SK-N-MC (cell line): ENCODE data around the gene SUGT1.
"Not testable (repeated sequence)": the region's sequence is repeated elsewhere in the genome, so short reads cannot be mapped to it uniquely, and the experiment has no call there.

Experiments
- DNase-seq: peaks from one replicate; pipeline ENCODE4 v3.0.0-alpha.2; 2011; ENCODE audit warnings: low read depth, low spot score
- H3K27ac ChIP-seq: fragments of 200-600 bp; sonication (generic); 2 replicates; pipeline ENCODE4 v1.5.1; 2016; ENCODE audit warnings: mixed run types
- H3K36me3 ChIP-seq: fragments of 200-600 bp; sonication (generic); 2 replicates; pipeline ENCODE4 v1.6.1; 2017; ENCODE audit warnings: antibody characterized with exemption, low read length, mixed read lengths; ENCODE audit not compliant: insufficient read depth
- H3K4me3 ChIP-seq: fragments of 200-600 bp; sonication (generic); 2 replicates; pipeline ENCODE4 v1.5.1; 2016
- H3K9ac ChIP-seq: fragments of 200-600 bp; sonication (generic); 2 replicates; pipeline ENCODE4 v1.8.0; 2017; ENCODE audit warnings: mixed run types, mixed read lengths; ENCODE audit not compliant: insufficient read length
- H3K9me3 ChIP-seq: fragments of 200-600 bp; sonication (generic); 2 replicates; pipeline ENCODE4 v1.6.1; 2017; ENCODE audit warnings: low read depth, mild to moderate bottlenecking, antibody characterized with exemption, low read length, moderate library complexity, mixed read lengths
- EZH2 ChIP-seq: fragments of 200-600 bp; sonication (generic); IDR thresholded peaks from one replicate; pipeline ENCODE4 v1.6.1; 2017; ENCODE audit warnings: antibody characterized with exemption
- FOXP2 ChIP-seq: optimal IDR thresholded peaks from 2 replicates; pipeline ENCODE3; 2011; ENCODE audit warnings: mild to moderate bottlenecking, moderate library complexity; ENCODE audit not compliant: insufficient read depth; ENCODE audit errors: extremely low read length, control extremely low read depth
- POLR2AphosphoS5 ChIP-seq: IDR thresholded peaks from 2 replicates; pipeline ENCODE4 v1.6.1; 2012; ENCODE audit warnings: mild to moderate bottlenecking, low read depth, low read length, borderline replicate concordance

SUGT1 gene

DNA sequence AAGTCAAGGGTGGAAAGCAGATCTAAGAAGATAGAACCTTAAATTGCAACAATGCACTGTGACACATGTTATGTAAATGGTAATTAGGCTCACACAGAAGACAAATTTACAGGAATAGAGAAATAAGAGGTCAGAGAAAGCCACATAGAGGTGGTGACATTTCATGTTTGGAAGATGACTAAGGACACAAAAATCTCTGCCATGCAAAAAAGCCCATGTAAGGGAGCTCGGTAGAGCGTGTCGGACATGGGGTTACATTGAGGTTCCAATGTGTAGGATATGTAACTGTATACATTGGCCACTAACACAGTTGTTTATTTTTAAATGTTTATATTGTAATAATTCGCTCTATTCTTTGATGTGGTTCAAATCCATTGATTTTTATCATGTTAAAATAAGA, 33.7 kb downstream of the SUGT1 start:
- Histone ChIP-seq H3K4me3 (no peak overlapping the region), H3K9ac (no peak overlapping the region), H3K36me3 (peaks cover 67% of the 10 kb centered on the region), H3K9me3 (no peaks in the 10 kb centered on the region), H3K27ac (no peak overlapping the region)
- no peak for DNase-seq
- TF ChIP-seq FOXP2 (no peak), EZH2 (no peak), POLR2AphosphoS5 (no peak)

DNA sequence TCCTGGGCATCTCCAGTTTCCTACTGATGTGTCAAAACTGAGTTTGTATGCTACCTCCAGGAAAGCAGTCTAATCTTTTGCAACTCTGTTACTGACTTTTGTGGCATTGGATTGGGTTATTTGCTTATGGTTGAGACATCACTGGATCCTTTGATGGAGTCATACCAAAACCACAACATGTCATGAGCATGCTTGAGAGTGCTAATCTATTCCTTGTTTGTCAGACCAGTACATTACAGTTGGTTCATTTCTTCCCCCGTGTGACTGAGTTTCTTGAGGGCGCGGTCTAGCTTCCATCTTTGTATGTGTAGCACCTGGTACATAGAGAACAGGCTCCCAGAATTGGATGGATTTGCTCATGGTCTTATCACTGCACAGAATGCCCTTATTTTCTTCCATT, 43.2 kb downstream of the SUGT1 start:
- Histone ChIP-seq H3K4me3 (no peak overlapping the region), H3K9me3 (no peaks in the 10 kb centered on the region), H3K36me3 (peaks cover 7% of the 10 kb centered on the region), H3K9ac (no peak overlapping the region), H3K27ac (no peak overlapping the region)
- TF ChIP-seq EZH2 = no peak
- TF ChIP-seq POLR2AphosphoS5 = no peak
- no peak for TF ChIP-seq FOXP2
- no peak for DNase-seq

DNA sequence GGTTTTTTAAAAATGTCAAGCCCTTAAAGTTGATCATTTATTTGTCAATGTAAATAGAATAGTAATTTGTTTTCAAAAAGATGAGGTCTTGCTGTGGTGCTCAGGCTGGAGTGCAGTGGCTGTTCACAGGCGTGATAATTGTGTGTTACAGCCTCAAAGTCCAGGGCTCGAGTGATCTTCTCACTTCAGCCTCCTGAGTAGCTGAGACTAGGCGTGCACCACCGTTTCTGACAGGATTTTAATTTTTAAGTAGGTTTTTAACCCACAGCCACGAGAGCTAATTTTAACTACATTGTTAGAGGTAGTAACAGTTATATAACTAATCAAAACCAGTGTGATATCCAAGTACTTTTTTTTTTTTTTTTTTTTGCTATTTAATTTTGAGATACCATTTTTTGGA, 43.9 kb downstream of the SUGT1 start:
- H3K9me3 ChIP-seq = no peaks in the 10 kb centered on the region
- peaks cover 3% of the 10 kb centered on the region for H3K36me3 ChIP-seq
- no peak overlapping the region for H3K27ac ChIP-seq
- TF ChIP-seq EZH2 = no peak
- TF ChIP-seq POLR2AphosphoS5 = no peak
- no peak for TF ChIP-seq FOXP2
- H3K4me3 ChIP-seq = no peak overlapping the region
- no peak overlapping the region for H3K9ac ChIP-seq
- DNase-seq = no peak

DNA sequence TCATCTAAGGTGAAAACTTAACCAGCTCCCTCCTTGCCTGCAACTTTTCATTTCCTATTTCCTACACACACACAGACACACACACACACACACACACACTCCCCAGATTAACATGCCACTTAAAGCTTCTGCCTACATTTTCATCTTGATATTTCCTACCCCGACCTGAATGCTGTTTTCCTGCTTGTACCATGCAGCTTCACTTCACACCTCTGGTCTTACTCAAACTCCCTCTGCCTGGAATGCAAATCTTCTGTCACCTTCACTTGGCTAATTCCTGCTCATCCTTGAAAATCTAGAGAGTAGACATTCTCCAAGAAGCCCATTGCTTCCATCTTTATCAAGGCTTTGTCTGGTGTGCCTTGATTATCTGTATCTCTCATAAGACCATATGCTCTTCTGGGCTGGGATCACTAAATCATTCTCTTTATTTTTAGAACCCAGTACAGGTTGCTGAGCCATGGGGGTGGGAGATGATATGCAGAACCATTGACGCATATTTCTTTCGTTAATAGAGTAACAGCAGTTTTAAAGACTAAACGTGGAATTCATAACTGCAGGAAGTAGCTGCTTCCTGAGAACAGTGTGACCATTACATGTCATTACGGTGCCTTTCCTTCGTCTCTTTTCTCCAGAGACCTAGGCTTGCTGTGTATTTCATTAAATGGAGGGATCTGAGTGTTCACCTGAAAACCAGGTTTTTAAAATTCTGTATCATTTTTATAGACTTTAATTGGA, 49.3 kb downstream of the SUGT1 start:
- no peak overlapping the region for H3K4me3 ChIP-seq
- H3K27ac ChIP-seq = peak overlapping the region; percentile 44; the same call in 1 of the 2 replicates
- no peak for TF ChIP-seq FOXP2
- TF ChIP-seq EZH2 = no peak
- TF ChIP-seq POLR2AphosphoS5 = no peak
- no peaks in the 10 kb centered on the region for H3K9me3 ChIP-seq
- no peak overlapping the region for H3K9ac ChIP-seq
- H3K36me3 ChIP-seq = no peaks in the 10 kb centered on the region
- no peak for DNase-seq

DNA sequence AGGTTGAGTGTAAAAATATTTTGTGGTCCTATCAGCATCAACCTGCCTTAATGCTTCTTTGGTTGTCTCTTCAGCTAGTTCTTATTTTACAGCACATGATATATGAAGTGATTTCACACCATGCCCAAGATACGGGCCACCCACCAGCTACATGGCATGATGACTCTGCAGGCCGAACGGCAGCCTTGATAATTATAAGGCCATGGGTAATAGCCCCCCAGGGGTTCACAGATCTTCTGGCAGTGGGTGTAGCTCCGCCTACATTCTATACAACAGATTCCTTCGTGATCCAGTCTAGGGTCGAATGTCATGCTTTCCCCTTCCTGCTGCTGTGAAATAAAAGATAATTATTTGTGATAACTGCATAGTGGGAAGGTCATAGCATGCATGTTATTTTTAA, 50.8 kb downstream of the SUGT1 start:
- no peaks in the 10 kb centered on the region for H3K36me3 ChIP-seq
- DNase-seq = no peak
- H3K4me3 ChIP-seq = no peak overlapping the region; the same call in 1 of the 2 replicates
- H3K9me3 ChIP-seq = no peaks in the 10 kb centered on the region
- H3K9ac ChIP-seq = no peak overlapping the region
- TF ChIP-seq EZH2 (no peak), FOXP2 (no peak), POLR2AphosphoS5 (no peak)
- H3K27ac ChIP-seq = peak overlapping the region; percentile 73

DNA sequence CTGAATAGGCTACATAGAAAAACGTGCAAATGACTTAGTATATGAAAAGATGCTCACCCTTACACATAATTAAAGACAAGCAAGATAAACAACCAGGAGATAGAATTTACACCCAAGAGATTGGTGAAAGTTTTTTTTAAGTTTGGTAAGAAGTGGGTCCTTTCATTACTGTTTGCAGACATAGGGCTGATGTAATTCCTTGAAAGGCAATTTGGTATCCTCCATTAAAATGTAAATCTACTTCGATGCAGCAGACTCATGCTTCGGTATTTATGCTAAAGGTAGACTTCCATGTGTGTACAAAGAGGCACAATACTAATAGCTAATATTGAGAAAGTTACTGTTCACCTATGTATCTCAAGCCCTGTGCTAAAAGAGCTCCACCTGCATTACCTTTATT, 53.4 kb downstream of the SUGT1 start:
- peak overlapping the region; percentile 87 for H3K27ac ChIP-seq
- H3K36me3 ChIP-seq = no peaks in the 10 kb centered on the region
- no peaks in the 10 kb centered on the region for H3K9me3 ChIP-seq
- TF ChIP-seq FOXP2 (no peak), POLR2AphosphoS5 (no peak), EZH2 (no peak)
- peak overlapping the region; percentile 43 for H3K9ac ChIP-seq
- no peak for DNase-seq
- H3K4me3 ChIP-seq = peak overlapping the region; percentile 23; the same call in 1 of the 2 replicates

DNA sequence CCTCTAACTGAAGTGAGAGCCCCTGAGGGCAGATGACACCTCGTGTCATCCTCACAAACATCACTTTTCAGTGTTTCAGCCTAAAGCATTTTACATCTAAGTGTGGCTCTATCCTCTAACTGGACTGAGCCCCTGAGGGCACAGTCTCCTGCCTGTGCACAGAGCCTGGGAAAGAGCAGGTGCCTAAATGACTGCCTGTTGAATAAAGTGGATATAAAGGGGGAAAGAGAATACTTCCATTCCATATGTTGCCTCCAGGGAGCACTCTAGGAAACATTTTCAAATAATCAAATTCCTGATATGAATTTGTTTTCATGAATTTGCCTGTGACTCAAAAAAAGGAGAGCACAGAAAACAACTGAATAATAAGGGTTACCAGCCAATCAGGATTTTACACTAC, 54.7 kb downstream of the SUGT1 start:
- DNase-seq = no peak
- H3K27ac ChIP-seq = no peak overlapping the region
- H3K36me3 ChIP-seq = no peaks in the 10 kb centered on the region
- TF ChIP-seq POLR2AphosphoS5 (no peak), EZH2 (no peak)
- H3K9ac ChIP-seq = no peak overlapping the region
- H3K9me3 ChIP-seq = no peaks in the 10 kb centered on the region
- H3K4me3 ChIP-seq = no peak overlapping the region

DNA sequence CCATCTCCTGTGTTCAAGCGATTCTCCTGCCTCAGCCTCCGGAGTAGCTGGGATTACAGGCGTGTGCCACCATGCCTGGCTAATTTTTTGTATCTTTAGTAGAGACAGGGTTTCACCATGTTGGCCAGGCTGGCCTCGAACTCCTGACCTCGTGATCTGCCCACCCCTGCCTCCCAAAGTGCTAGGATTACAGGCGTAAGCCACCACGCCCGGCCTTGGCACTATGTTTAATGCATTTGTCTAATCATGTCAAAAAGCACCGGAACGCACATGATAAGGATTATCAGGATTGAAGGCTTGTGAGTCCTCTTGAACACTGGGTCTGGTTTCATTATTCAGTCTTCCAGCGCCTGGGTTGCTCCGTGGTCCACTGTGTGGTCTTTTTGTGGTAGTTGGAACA, 55.6 kb downstream of the SUGT1 start:
- not testable (repeated sequence) for H3K27ac ChIP-seq, H3K4me3 ChIP-seq, H3K9ac ChIP-seq, H3K9me3 ChIP-seq, H3K36me3 ChIP-seq, DNase-seq

DNA sequence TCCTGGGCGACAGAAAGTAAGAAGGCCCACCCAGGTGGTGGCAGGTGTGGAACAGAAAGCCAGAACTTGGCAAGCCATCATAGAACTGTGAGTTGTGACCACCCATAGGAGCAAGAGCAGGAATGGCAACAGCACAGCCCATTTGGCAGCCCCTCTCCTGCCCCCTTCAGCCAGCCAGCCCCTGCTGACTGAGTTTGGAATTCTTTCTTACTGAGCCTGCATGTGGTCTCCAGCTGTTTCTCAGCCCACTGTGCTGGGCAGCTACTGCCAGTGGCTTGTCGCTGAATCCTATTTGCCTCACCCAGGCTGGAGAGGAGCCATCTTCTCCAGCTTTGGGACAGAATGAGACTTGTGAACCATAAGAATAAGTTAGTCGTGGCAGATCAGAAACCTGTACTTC, 58.6 kb downstream of the SUGT1 start:
- no peak overlapping the region for H3K9ac ChIP-seq
- no peak for DNase-seq
- no peaks in the 10 kb centered on the region for H3K9me3 ChIP-seq
- H3K27ac ChIP-seq = peak overlapping the region; percentile 22; the same call in 1 of the 2 replicates
- H3K36me3 ChIP-seq = no peaks in the 10 kb centered on the region
- TF ChIP-seq POLR2AphosphoS5 (no peak), EZH2 (no peak), FOXP2 (no peak)
- H3K4me3 ChIP-seq = no peak overlapping the region
